HG03571 (cell line): Measurements from ENCODE around the gene GPATCH3.
"Not testable (repeated sequence)": the region's sequence is repeated elsewhere in the genome, so short reads cannot be mapped to it uniquely, and the experiment has no call there.

Source experiments
- ATAC-seq: cut with Tn5 transposase; IDR thresholded peaks from one replicate; pipeline ENCODE4 v1.9.1; 2021; ENCODE audit not compliant: unreplicated experiment

Gene GPATCH3

GRCh38 chr1:26874896-26875295 is 25.4 kb downstream of the GPATCH3 start:
- ATAC-seq: no peak

- not testable (repeated sequence) for ATAC-seq
Observed at GRCh38 chr1:26873097-26873496, 27.2 kb downstream of the GPATCH3 start.

- ATAC-seq: peak; percentile 89
Observed at GRCh38 chr1:26864610-26865480, 35.4 kb downstream of the GPATCH3 start.

GRCh38 chr1:26863685-26864077 is 36.6 kb downstream of the GPATCH3 start:
- ATAC-seq: no peak

GRCh38 chr1:26862781-26863684 is 37.2 kb downstream of the GPATCH3 start, which contains the start of gene SFN:
Gene SFN (plus strand): TSS chr1:26863149. CDS start chr1:26863213, 64 bp downstream.
- no peak for ATAC-seq

DNA sequence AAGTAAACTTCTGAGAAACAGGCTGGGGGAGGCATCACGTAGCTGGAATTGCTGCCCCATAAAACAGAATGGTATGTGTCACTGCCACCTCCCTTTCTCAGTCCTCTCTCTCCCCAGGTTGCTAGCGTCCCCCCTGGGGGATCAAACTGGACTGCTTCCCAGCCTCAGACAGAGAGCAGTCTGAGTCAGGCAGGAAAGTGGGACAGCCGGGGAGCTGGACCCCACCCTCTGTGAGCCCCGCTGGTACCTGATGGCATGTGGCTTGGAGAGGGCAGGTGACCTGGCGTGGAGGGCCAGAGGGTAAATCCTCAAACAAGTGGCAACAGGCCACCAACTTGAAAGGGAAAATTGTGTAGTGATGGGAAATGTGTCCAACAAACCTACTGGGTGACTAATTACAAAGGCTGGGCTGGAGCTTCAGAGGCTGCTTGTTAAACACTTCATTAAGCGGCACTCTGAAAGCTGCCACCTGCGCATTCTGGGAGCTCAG is 38.3 kb downstream of the GPATCH3 start:
- ATAC-seq: no peak

GRCh38 chr1:26861286-26861701 is 39.0 kb downstream of the GPATCH3 start:
- no peak for ATAC-seq

DNA sequence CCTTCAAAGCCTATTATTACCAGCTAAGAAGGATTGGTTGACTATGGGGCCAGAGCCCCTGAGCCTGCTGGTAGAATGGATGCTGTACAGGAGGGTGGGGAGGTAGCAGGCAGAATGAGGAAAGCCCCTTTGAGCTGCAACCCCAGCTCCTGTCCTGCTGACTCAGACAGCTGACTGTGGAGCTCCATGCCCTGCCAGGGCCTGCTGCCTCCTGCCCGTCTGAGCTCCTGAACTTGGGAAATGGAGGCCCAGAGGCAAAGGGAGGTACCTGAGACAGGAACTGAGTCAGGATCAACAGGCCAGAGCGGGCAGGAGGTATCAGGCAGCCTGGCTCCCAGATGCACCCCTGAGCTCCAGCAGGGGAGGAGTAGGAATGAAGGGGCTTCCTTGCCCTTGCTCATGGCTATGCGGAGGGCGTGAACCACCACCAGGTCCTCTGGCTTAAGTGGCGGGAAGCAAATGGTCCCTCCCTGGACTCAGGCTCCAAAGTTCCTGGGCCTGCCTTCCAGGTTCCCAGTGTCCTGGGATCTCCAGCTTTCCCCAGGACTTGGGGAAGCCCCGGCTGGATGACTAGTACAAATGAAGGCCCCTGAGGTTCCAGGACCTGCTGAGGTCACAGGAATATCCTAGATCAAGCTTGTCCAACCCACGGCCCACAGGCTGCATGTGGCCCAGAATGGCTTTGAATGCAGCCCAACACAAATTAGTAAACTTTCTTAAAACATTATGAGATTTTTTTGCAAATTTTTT is 41.2 kb downstream of the GPATCH3 start:
- ATAC-seq: no peak

- no peak for ATAC-seq
Observed at GRCh38 chr1:26858160-26858559, 42.1 kb downstream of the GPATCH3 start.

DNA sequence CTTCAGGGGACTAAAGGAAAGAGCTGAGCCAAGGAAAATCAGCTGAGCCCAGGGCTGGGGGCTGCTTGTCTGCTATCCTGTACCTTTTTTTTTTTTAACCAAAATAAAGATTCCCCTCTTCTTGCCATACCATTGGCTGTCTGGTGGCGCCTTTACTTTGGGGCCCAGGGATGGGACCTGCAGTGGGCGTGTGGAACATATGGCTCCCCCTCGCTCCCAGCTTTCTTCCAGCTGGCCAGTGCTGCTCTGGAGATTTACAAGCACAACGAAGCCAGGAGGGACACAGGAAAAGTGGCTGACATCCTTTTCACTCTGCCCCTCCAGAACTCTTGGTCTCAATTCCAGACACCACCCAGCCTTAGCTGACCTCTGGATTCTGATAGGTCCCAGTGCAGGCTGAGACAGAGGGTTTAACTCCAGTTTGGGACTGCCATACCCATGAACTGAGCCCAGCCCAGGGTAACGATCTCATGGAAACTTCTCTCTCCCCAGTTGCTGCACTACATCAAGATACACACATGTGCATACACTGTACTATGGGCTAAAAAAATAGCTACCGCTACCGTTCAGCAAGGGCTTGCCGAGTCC is 42.7 kb downstream of the GPATCH3 start:
- no peak for ATAC-seq

DNA sequence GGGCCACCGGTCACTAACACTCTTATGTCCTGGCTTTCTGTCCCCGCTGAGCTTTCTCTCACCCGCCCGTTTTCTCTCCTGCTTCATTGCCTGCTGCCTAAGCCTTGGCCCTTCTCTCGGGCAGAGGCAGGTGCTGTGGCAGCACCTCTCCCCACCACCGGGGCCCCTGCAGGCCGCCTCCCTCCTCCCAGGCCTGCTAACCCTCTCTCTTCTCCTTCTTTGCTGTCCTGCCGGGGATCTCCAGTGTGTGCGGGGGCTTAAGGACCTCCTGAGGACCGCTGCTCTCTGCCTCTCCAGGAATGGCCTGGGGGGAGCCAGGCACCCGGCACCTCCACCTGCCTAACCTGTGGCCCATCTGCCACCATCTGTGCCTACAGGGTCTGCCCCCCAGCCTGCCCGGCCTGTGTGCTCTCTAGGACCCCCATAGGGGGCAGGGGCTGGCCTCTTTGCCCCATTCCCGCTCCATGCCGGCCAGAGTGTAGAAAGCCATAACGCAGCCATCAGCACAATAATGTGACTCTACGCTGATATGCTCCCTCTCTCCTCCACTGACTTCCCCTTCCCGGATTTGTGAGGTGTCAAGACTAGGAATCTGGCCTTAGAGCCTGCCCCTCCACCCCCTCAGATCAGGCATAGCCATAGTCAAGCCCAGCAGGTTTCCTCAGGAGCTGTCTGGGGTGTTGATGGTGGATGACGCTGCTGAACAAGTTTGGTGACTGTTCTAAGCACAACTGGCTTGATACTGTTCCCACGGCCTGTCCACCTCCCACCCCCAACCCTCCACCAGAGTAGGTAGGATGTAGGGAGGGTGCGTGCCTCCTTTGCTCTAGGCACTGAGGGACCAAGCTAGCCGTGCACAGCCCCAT is 43.4 kb downstream of the GPATCH3 start:
- ATAC-seq: no peak

DNA sequence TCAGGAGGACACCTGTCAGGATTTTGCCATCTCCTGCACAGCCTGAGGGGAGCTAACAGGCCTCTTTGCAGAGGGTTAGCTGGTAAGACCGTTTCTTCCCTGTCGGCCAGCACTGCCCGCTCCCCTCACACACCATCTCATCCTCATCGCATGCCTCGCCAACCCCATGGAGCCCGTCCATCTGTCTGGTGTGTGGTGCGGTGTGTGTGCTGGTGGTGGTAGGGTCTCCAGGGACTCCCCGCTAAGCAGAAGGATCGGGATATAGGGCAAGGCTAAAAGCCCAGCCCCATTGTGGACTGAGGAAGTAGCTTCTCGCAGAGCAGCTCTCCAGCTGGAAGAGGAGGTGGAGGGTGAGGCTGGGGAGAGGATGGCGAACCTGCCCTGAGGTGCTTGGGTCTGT is 44.1 kb downstream of the GPATCH3 start:
- no peak for ATAC-seq

- ATAC-seq: no peak
Observed at GRCh38 chr1:26855636-26856035, 44.6 kb downstream of the GPATCH3 start.

DNA sequence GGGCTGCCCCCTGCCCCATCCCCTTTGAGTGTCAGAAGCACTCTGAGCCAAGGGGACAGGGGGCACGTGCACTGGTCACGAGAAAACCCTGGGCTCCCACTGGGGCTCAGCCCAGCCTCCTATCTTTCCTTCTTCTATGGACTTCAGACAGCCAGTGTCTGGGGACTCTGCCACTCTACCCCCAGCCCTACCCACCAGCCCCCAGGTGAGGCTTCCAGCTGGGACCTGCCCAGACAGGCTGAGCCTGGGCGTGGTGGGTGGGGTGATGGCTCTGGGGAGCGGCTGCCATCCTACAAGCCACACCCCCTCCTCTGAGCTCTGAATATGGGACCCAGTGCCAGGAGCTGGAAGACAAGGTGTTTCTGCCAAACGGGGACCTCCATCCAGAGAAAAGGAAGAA is 45.4 kb downstream of the GPATCH3 start:
- no peak for ATAC-seq

- no peak for ATAC-seq
Observed at GRCh38 chr1:26853600-26853999, 46.7 kb downstream of the GPATCH3 start.

GRCh38 chr1:26853156-26853555 is 47.1 kb downstream of the GPATCH3 start:
- no peak for ATAC-seq

DNA sequence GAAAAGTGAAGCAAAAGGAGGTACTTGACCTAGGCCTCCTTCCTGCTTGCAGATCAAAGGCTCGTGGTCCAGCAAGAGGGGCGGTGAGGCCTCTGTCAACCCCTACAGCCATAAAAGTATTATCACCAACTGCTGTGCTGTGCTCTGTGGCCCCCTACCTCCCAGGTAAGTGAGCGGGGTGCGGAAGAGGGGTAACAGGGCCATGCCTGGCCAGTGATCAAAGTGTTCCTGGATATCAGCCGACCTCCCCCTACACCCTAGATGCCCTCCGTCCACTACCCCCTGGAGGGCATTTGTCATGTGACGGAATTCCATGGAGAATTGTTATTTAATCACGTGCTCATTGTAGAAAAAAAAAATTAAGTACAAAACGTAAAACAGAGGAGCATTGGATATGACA is 47.6 kb downstream of the GPATCH3 start:
- no peak for ATAC-seq

- no peak for ATAC-seq
Observed at GRCh38 chr1:26851106-26851684, 49.1 kb downstream of the GPATCH3 start.
